ENCODE measurements around the gene RING1. TPM values are rescaled to one million over a fixed set of nuclear protein-coding genes. Genes with fewer than 3 reads are reported as not detected.

Gene RING1
- polyA plus RNA-seq, 1 of the 3 experiments (the other 2 are of a cell fraction) = 61.3 TPM

- TF ChIP-seq GABPA (IDR thresholded peaks at IDR 0.05; ENCODE audit: low read depth) (no peak), MAX (IDR thresholded peaks at IDR 0.05; ENCODE audit: low read depth) (no peak), REST (IDR thresholded peaks at IDR 0.05; ENCODE audit: low read depth, low read length) (no peak), MXI1 (IDR thresholded peaks at IDR 0.05; ENCODE audit: low read depth, low read length) (no peak), EP300 (IDR thresholded peaks at IDR 0.05; ENCODE audit: borderline replicate concordance in 1 of 2, low read depth in 1 of 2, low read length in 1 of 2) (no peak), FOXJ3 (CRISPR knock-in tag; IDR thresholded peaks at IDR 0.05) (no peak), GATA2 (CRISPR knock-in tag; IDR thresholded peaks at IDR 0.05) (no peak), YY1 (IDR thresholded peaks at IDR 0.05; ENCODE audit: low read depth) (no peak), NRF1 (IDR thresholded peaks at IDR 0.05; ENCODE audit: low read depth, low read length) (no peak), TAF1 (IDR thresholded peaks at IDR 0.05; ENCODE audit: borderline replicate concordance, low read depth, low read length) (no peak)
- TF ChIP-seq, protein P1, sequence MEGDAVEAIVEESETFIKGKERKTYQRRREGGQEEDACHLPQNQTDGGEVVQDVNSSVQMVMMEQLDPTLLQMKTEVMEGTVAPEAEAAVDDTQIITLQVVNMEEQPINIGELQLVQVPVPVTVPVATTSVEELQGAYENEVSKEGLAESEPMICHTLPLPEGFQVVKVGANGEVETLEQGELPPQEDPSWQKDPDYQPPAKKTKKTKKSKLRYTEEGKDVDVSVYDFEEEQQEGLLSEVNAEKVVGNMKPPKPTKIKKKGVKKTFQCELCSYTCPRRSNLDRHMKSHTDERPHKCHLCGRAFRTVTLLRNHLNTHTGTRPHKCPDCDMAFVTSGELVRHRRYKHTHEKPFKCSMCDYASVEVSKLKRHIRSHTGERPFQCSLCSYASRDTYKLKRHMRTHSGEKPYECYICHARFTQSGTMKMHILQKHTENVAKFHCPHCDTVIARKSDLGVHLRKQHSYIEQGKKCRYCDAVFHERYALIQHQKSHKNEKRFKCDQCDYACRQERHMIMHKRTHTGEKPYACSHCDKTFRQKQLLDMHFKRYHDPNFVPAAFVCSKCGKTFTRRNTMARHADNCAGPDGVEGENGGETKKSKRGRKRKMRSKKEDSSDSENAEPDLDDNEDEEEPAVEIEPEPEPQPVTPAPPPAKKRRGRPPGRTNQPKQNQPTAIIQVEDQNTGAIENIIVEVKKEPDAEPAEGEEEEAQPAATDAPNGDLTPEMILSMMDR (IDR thresholded peaks at IDR 0.05) = no peak
- TF ChIP-seq, protein P2, sequence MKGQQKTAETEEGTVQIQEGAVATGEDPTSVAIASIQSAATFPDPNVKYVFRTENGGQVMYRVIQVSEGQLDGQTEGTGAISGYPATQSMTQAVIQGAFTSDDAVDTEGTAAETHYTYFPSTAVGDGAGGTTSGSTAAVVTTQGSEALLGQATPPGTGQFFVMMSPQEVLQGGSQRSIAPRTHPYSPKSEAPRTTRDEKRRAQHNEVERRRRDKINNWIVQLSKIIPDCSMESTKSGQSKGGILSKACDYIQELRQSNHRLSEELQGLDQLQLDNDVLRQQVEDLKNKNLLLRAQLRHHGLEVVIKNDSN (IDR thresholded peaks at IDR 0.05; ENCODE audit: borderline replicate concordance, low read depth) = no peak
- no peak within 1 kb of the TSS; a peak in 1 of 4 replicates for H3K4me3 ChIP-seq (ENCODE audit: low read depth in 2 of 2, low read length in 1 of 2)
- H4K20me1 ChIP-seq (ENCODE audit: insufficient read depth) = peaks cover 3% of the 10 kb centered on the region
- H3K4me1 ChIP-seq (ENCODE audit: control insufficient read depth in 1 of 2, insufficient read depth in 2 of 2, low read depth in 1 of 2, low read length in 1 of 2) = peaks cover 0 to 21% of the 10 kb centered on the region in 2 experiments; a peak in 1 of 4 replicates
- peaks cover 15 to 32% of the 10 kb centered on the region in 2 experiments for H3K36me3 ChIP-seq (replicated peaks in 1 of 2; ENCODE audit: control insufficient read depth in 1 of 2, insufficient read depth in 2 of 2, low read length in 1 of 2)
- CTCF ChIA-PET = interaction anchor here (0.7 to 1.3 kb wide), 5 partner anchors 14 to 62 kb away, joined by 3 to 4 read pairs (median 3); no protein-coding TSS in a partner anchor
- POLR2A ChIA-PET = no interaction called here
- no peaks in the 10 kb centered on the region for H3K9me3 ChIP-seq
- H3K79me2 ChIP-seq (ENCODE audit: insufficient read depth) = peaks cover 2% of the 10 kb centered on the region; the same call in 1 of the 2 replicates
- no peak within 1 kb of the TSS; a peak in 1 of 4 replicates for H3K27ac ChIP-seq (ENCODE audit: low read depth in 2 of 2, low read length in 1 of 2)
- 57% methylated on average over 25 of the region's 35 CpGs for WGBS (ENCODE audit: low lambda C conversion rate)
- 0 out of 2 replicates have a peak within 1 kb of the TSS, but pooled peaks have one; percentile 29 for H3K4me2 ChIP-seq
- H3K27me3 ChIP-seq (ENCODE audit: insufficient read depth) = no peaks in the 10 kb centered on the region
- peak; percentile 73 for DNase-seq
- H3F3A ChIP-seq (replicated peaks; ENCODE audit: insufficient read depth) = peaks cover 8% of the 10 kb centered on the region
- H3K9ac ChIP-seq = no peak within 1 kb of the TSS
- no peaks in the 10 kb centered on the region for H3K9me2 ChIP-seq
- no peak within 1 kb of the TSS for H2AFZ ChIP-seq (ENCODE audit: low read depth)
Observed at GRCh38 chr6:33192105-33192646, 16.1 kb upstream of the RING1 start, which contains the start of gene COL11A2. COL11A2 (minus strand) TSS chr6:33192467; CDS start chr6:33192240, 227 bp downstream.

All from SK-N-SH (cell line).